OCI-LY7 (cell line): ENCODE measurements around the gene HOXC6. TPM values are rescaled to one million over a fixed set of nuclear protein-coding genes. Genes with fewer than 3 reads are reported as not detected.

Experiments
- BruUV-seq: library from RNA; stranded (reverse); fragments of 400-500 nt; replicated peaks from 2 replicates; lab custom pipeline; 2021; lab: Mats Ljungman, UMichigan
- CTCF ChIA-PET: fragments of 300-600 bp; sonication (Branson Sonifier 250); formaldehyde crosslinking; loops from one replicate; lab custom pipeline; 2022; ENCODE audit warnings: antibody characterized with exemption; ENCODE audit not compliant: unreplicated experiment; lab: Charles Lee
- POLR2A ChIA-PET: fragments of 300-600 bp; sonication (Branson Sonifier 250); formaldehyde crosslinking; loops from one replicate; lab custom pipeline; 2022; ENCODE audit warnings: antibody characterized with exemption; lab: Charles Lee
- DNase-seq: peaks from one replicate; pipeline ENCODE4 v3.0.0-alpha.2; 2015; ENCODE audit warnings: low spot score
- H2AFZ ChIP-seq: fragments of 200-600 bp; sonication (generic), shearing (Covaris generic); 2 replicates; pipeline ENCODE4 v1.6.1; 2014; ENCODE audit warnings: mild to moderate bottlenecking, antibody characterized with exemption, low read length, moderate library complexity
- H3K27ac ChIP-seq: fragments of 200-600 bp; sonication (generic); 2 replicates; pipeline ENCODE4 v1.5.1; 2014; ENCODE audit warnings: mixed run types, low read depth, mild to moderate bottlenecking, moderate library complexity, low read length, inconsistent platforms; ENCODE audit not compliant: poor library complexity, severe bottlenecking
- H3K36me3 ChIP-seq: fragments of 200-600 bp; sonication (generic); 2 replicates; pipeline ENCODE4 v1.6.1; 2014; ENCODE audit warnings: mild to moderate bottlenecking, antibody characterized with exemption, low read length, moderate library complexity, mixed read lengths; ENCODE audit not compliant: insufficient read depth
- H3K4me1 ChIP-seq: fragments of 200-600 bp; sonication (generic); 2 replicates; pipeline ENCODE4 v1.5.1; 2014; ENCODE audit warnings: mild to moderate bottlenecking, low read length; ENCODE audit not compliant: insufficient read depth, poor library complexity, severe bottlenecking
- H3K4me2 ChIP-seq: fragments of 200-600 bp; sonication (generic); 2 replicates; pipeline ENCODE4 v1.6.1; 2014; ENCODE audit warnings: mild to moderate bottlenecking, low read length
- H3K4me3 ChIP-seq: fragments of 200-600 bp; sonication (generic); 2 replicates; pipeline ENCODE4 v1.5.1; 2014; ENCODE audit warnings: mild to moderate bottlenecking, low read depth, low read length; ENCODE audit not compliant: poor library complexity, severe bottlenecking
- H3K79me2 ChIP-seq: fragments of 200-600 bp; sonication (generic); 2 replicates; pipeline ENCODE4 v1.6.1; 2016; ENCODE audit warnings: low read depth, mild to moderate bottlenecking, low read length, moderate library complexity, mixed read lengths; ENCODE audit not compliant: insufficient read depth
- H3K9me2 ChIP-seq: fragments of 200-600 bp; sonication (generic); 2 replicates; pipeline ENCODE4 v1.6.1; 2016; ENCODE audit warnings: mild to moderate bottlenecking, low read length, mixed read lengths; ENCODE audit not compliant: insufficient read depth
- H3K9me3 ChIP-seq: fragments of 200-600 bp; sonication (generic); 2 replicates; pipeline ENCODE4 v1.6.1; 2014; ENCODE audit warnings: mild to moderate bottlenecking, mixed run types, low read length, mixed read lengths
- H4K20me1 ChIP-seq: fragments of 200-600 bp; sonication (generic); 2 replicates; pipeline ENCODE4 v1.6.1; 2014; ENCODE audit warnings: mild to moderate bottlenecking, antibody characterized with exemption, low read length, moderate library complexity, mixed read lengths; ENCODE audit not compliant: insufficient read depth
- EZH2phosphoT487 ChIP-seq: fragments of 200-600 bp; sonication (generic); IDR thresholded peaks from 2 replicates; pipeline ENCODE4 v1.6.1; 2018; ENCODE audit warnings: low read depth, borderline replicate concordance, mild to moderate bottlenecking, mixed run types, antibody characterized with exemption, low read length, moderate library complexity, mixed read lengths
- intact Hi-C: fragments of 100-400 bp; cut with micrococcal nuclease; formaldehyde crosslinking; loops from one replicate; pipeline ENCODE4 v1.10.0; 2022; ENCODE audit not compliant: unreplicated experiment
- total RNA-seq, 2 experiments: library from RNA; depleted of rRNA in 1 of 2; stranded (reverse); fragments of >200 nt in 1 of 2; shearing (Covaris generic) in 1 of 2; gene quantifications; 2 replicates each; pipeline ENCODE4 v1.2.3, GENCODE V29; 2014 to 2022
- TF ChIP-seq, protein P1 (sequence below): fragments of 200-600 bp; sonication (generic); conservative IDR thresholded peaks from 2 replicates; pipeline ENCODE4 v1.5.1; 2014; ENCODE audit warnings: mild to moderate bottlenecking, antibody characterized with exemption, low read length, moderate library complexity, mixed read lengths

HOXC6 gene
- total RNA-seq, 2 experiments from 2014 or later: 0.92 to 2.7 TPM

DNA sequence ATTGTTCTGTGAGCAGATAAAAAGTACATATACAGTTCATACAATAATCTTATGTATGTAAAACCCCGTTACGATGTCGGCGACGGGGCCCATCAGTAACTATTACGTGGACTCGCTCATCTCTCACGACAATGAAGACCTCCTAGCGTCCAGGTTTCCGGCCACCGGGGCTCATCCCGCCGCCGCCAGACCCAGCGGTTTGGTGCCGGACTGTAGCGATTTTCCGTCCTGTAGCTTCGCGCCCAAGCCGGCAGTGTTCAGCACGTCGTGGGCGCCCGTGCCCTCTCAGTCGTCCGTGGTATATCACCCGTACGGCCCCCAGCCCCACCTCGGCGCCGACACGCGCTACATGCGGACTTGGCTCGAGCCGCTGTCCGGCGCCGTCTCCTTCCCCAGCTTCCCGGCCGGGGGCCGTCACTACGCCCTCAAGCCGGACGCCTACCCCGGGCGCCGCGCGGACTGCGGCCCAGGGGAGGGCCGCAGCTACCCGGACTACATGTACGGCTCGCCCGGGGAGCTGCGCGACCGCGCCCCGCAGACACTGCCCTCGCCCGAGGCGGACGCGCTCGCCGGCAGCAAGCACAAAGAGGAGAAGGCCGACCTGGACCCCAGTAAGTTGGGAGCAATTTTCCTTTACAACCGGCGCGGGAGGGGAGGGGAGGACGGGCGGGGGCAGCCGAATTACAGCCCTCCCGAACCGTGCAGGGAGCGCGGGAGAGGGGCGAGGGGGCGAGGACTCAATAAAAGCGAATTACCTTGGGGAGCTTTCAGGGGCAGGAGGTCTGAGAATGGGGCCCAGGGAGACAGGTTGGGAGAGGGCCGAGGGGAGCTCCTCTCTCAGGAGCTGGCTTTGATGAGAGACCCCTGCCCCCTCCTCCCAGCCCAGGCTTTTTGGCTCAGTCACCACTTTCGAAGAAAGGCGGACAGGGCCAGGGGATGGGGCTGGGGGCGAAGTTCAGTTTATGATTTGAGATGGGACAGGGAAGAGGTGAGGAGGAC lies 27.8 kb upstream of the HOXC6 start, which contains the start of gene HOXC9:
HOXC9 (plus strand) TSS at position 46 of the 999 bp plus-strand sequence; CDS start at position 74, 28 bp downstream.
- intact Hi-C loops: no loop called here
- no TSS peak for BruUV-seq
- CTCF ChIA-PET: no interaction called here
- no peak for DNase-seq
- no peaks in the 10 kb centered on the region; the same call in 1 of the 2 replicates for H4K20me1 ChIP-seq
- no peak within 1 kb of the TSS for H3K4me2 ChIP-seq
- no peak within 1 kb of the TSS for H3K4me3 ChIP-seq
- no peak within 1 kb of the TSS for H2AFZ ChIP-seq
- H3K9me3 ChIP-seq: no peaks in the 10 kb centered on the region
- H3K79me2 ChIP-seq: no peaks in the 10 kb centered on the region
- peaks cover 11% of the 10 kb centered on the region for H3K4me1 ChIP-seq
- H3K9me2 ChIP-seq: no peaks in the 10 kb centered on the region
- no peaks in the 10 kb centered on the region for H3K36me3 ChIP-seq
- POLR2A ChIA-PET: interaction anchor here (0.7 kb wide), 1 partner anchor 9 kb away, joined by 3 read pairs; no protein-coding TSS in a partner anchor
- TF ChIP-seq EZH2phosphoT487: no peak
- TF ChIP-seq, protein P1, sequence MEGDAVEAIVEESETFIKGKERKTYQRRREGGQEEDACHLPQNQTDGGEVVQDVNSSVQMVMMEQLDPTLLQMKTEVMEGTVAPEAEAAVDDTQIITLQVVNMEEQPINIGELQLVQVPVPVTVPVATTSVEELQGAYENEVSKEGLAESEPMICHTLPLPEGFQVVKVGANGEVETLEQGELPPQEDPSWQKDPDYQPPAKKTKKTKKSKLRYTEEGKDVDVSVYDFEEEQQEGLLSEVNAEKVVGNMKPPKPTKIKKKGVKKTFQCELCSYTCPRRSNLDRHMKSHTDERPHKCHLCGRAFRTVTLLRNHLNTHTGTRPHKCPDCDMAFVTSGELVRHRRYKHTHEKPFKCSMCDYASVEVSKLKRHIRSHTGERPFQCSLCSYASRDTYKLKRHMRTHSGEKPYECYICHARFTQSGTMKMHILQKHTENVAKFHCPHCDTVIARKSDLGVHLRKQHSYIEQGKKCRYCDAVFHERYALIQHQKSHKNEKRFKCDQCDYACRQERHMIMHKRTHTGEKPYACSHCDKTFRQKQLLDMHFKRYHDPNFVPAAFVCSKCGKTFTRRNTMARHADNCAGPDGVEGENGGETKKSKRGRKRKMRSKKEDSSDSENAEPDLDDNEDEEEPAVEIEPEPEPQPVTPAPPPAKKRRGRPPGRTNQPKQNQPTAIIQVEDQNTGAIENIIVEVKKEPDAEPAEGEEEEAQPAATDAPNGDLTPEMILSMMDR: no peak
- no peak within 1 kb of the TSS for H3K27ac ChIP-seq

DNA sequence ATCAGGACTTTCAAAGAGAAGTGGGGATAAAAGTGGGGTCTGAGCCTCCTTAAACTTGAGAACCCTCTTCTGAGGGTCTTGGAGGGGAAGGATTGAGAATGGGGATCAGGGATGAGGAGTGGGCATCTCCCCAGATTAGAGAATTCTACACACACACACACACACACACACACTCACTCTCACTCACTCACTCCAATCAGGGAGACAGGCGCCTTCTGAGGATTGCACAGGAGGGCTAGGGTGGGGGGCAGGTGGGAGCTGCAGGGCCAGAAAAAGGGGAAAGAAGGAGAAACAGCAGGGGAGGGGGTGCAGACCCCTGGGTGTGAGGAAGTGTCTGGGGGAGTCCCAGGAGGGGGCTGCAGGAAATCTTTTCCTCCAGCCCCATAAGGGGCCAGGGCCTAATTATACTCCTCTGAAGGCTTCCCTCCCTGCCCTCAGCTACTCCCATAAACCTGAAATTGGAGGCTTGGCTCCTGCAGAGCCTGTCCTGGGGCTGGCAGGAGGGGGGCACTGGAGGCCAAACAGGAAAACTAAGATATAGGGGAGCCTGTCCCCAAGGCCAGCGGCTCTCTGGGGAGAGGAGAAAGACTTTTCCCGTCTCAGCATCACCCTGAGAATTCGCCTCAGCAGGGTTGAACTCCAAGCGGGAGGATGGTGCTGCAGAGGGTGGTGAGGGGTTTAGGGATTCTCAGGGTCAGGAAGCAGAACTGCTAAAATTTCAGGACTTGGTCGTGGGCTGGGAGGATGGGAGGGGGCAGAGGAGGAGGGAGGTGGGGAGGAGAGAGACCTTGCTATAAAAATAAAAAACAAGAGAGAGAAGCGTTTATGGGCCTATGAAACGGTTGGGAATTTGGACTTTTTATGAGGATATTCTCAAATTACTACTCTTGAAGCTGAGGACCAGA lies 26.7 kb upstream of the HOXC6 start:
- Histone ChIP-seq H3K36me3 (no peaks in the 10 kb centered on the region), H3K27ac (no peak overlapping the region), H2AFZ (no peak overlapping the region), H3K4me1 (peaks cover 18% of the 10 kb centered on the region), H3K4me3 (no peak overlapping the region), H3K9me2 (no peaks in the 10 kb centered on the region), H3K4me2 (no peak overlapping the region), H3K79me2 (no peaks in the 10 kb centered on the region), H4K20me1 (no peaks in the 10 kb centered on the region; the same call in 1 of the 2 replicates), H3K9me3 (no peaks in the 10 kb centered on the region)
- no peak for DNase-seq
- intact Hi-C loops: no loop called here
- ChIA-PET CTCF (no interaction called here), POLR2A (no interaction called here)
- no TSS peak for BruUV-seq
- TF ChIP-seq EZH2phosphoT487: no peak
- TF ChIP-seq, protein P1: no peak
